Stomach (tissue), 9 donors: ENCODE measurements around the gene IGSF3. TPM values are rescaled to one million over a fixed set of nuclear protein-coding genes. Genes with fewer than 3 reads are reported as not detected.
A peak's percentile ranks its signal among the peaks of the same experiment; 100 is the strongest.

ENCODE experiments used
- DNase-seq, 2 donors: peaks; one replicate each; pipeline versions ENCODE4 v3.0.0 to v3.0.0-alpha.2; 2013 to 2019
- H3K27ac ChIP-seq, 5 donors: fragments of 200-600 bp in 4 of 5; sonication (generic) in 4 of 5; one replicate each; pipeline ENCODE4 v1.5.1; 2013 to 2019; ENCODE audit warnings: mild to moderate bottlenecking in 1 of 5, moderate library complexity in 1 of 5
- H3K27me3 ChIP-seq, 3 donors: fragments of 200-600 bp; sonication (generic); one replicate each; pipeline ENCODE4 v1.5.1; 2017 to 2019; ENCODE audit warnings: mixed run types in 1 of 3
- H3K36me3 ChIP-seq, 4 donors: fragments of 200-600 bp; sonication (generic); 1 replicate in 3 of 4; 2 replicates in 1 of 4; pipeline ENCODE4 v1.5.1; 2016 to 2019
- H3K4me1 ChIP-seq, 4 donors: fragments of 200-600 bp; sonication (generic); one replicate each; pipeline ENCODE4 v1.5.1; 2016 to 2019
- H3K4me3 ChIP-seq, 4 donors: fragments of 200-600 bp; sonication (generic) in 3 of 4; one replicate each; pipeline ENCODE4 v1.5.1; 2016 to 2019; ENCODE audit warnings: mild to moderate bottlenecking in 1 of 4
- H3K9me3 ChIP-seq, 4 donors: fragments of 200-600 bp; sonication (generic); one replicate each; pipeline ENCODE4 v1.5.1; 2016 to 2019
- EP300 ChIP-seq: sonication (generic); formaldehyde crosslinking; IDR thresholded peaks from one replicate; pipeline ENCODE4 v1.6.1; 2017; ENCODE audit warnings: antibody characterized with exemption
- POLR2A ChIP-seq, 4 donors: fragments of 450-650 bp; IDR thresholded peaks; one replicate each; pipeline ENCODE4 v1.6.1; 2016; ENCODE audit warnings: antibody characterized with exemption in 4 of 4, control low read depth in 2 of 4, mild to moderate bottlenecking in 1 of 4, moderate library complexity in 1 of 4
- POLR2AphosphoS5 ChIP-seq, 3 donors: sonication (generic); formaldehyde crosslinking; IDR thresholded peaks; one replicate each; pipeline ENCODE4 v1.6.1; 2016; ENCODE audit warnings: antibody characterized with exemption in 3 of 3
- WGBS, 5 donors: extraction: QIAGEN DNeasy Blood & Tissue Kit in 3 of 5; methylation state at CpG; one replicate each; pipeline versions ENCODE4 v1.1.5 to v1.1.7; 2013 to 2018; 5-methylcytosine and 5-hydroxymethylcytosine counted together
- intact Hi-C: fragments of 100-400 bp; cut with DNase I; formaldehyde crosslinking; loops from one replicate; pipeline ENCODE4 v1.15.1; 2023; ENCODE audit warnings: low total_unique reads
- polyA plus RNA-seq, 3 donors: library from polyadenylated mRNA; stranded (reverse); fragments of 200-250 nt; gene quantifications; one replicate each; pipeline ENCODE4 v1.2.3, GENCODE V29; 2013
- total RNA-seq, 5 donors: library from RNA; depleted of rRNA; stranded (reverse); fragments of >200 nt; gene quantifications; one replicate each; pipeline versions ENCODE4 v1.1.0 to v1.2.3, GENCODE V29; 2014 to 2016
- TF ChIP-seq, protein P1 (sequence below), 7 experiments: fragments of 450-650 bp in 4 of 7; fragments of 200-600 bp in 3 of 7; sonication (generic) in 3 of 7; IDR thresholded peaks; one replicate each; pipeline ENCODE4 v1.5.1; 2016 to 2019; ENCODE audit warnings: antibody characterized with exemption in 7 of 7, control low read depth in 2 of 7, mild to moderate bottlenecking in 1 of 7
- donor health status: healthy with polysubstance abuse.
- donor health status: Bipolar disorder and iron deficiency.
- donor health status: healthy.

Gene IGSF3
- total and polyA plus RNA-seq, 8 donors = 1.7 to 31.6 (median 20.9) TPM

DNA sequence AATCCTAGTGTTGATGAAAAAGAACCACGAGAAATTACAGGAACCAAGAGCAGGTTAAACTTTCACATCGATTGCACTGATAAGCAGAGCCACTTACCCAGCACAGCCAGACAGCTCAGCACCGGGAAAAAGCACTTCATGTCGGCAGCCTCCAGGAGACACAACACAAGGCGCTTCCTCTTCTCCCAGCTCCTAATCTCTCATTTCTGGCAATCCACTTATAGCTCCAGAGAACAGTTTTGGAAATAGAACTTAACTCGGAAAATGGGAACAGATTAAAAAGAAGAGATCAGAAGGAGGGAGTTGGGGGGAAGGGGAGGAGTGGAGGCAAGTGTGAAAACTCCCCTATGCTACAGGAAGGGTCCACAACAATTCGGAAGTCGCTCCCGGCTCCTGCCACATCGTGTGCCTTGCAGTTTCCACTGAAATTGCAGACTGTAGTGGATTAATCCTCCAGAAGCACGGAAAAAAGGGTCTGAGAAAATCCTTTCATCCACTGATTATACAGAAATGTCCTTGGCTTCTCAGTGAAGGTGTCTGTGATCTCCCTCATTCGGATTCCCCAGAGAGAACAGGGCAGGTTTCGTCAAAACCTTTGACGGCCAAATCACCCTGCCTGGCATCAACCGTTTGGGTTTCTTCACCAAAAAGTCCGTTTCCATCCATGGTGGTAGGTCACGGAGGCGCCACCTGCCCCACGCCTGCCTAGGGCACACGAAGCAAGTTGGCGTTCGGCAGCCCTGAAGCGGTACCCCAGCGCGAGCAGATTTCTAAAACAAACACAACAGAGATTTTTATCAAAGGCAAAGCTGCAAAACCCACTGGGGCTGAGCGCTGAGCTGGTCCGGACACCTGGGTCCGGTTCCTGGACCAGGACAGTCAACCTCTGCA is 1.1 kb downstream of the IGSF3 start:
- WGBS, 5 donors = 7 to 13% (median 10%) methylated on average over 20 to 28 of the region's 28 CpGs
- H3K4me1 ChIP-seq = peaks cover 10 to 34% (median 19%) of the 10 kb centered on the region in 4 donors
- peaks cover 0 to 31% (median 9%) of the 10 kb centered on the region in 3 donors for H3K27me3 ChIP-seq
- intact Hi-C loops = no loop called here
- H3K4me3 ChIP-seq = peak overlapping the region; percentile 68 to 89 (median 76)
- peak overlapping the region; percentile 73 to 85 (median 81) for H3K27ac ChIP-seq
- no peaks in the 10 kb centered on the region for H3K36me3 ChIP-seq
- TF ChIP-seq, protein P1, sequence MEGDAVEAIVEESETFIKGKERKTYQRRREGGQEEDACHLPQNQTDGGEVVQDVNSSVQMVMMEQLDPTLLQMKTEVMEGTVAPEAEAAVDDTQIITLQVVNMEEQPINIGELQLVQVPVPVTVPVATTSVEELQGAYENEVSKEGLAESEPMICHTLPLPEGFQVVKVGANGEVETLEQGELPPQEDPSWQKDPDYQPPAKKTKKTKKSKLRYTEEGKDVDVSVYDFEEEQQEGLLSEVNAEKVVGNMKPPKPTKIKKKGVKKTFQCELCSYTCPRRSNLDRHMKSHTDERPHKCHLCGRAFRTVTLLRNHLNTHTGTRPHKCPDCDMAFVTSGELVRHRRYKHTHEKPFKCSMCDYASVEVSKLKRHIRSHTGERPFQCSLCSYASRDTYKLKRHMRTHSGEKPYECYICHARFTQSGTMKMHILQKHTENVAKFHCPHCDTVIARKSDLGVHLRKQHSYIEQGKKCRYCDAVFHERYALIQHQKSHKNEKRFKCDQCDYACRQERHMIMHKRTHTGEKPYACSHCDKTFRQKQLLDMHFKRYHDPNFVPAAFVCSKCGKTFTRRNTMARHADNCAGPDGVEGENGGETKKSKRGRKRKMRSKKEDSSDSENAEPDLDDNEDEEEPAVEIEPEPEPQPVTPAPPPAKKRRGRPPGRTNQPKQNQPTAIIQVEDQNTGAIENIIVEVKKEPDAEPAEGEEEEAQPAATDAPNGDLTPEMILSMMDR (IDR thresholded peaks at IDR 0.05) = no peak
- no peak for TF ChIP-seq POLR2A (IDR thresholded peaks at IDR 0.05)
- TF ChIP-seq EP300 = no peak
- no peak for TF ChIP-seq POLR2AphosphoS5 (IDR thresholded peaks at IDR 0.05)
- no peaks in the 10 kb centered on the region for H3K9me3 ChIP-seq
- peak; percentile 32 to 50 for DNase-seq

DNA sequence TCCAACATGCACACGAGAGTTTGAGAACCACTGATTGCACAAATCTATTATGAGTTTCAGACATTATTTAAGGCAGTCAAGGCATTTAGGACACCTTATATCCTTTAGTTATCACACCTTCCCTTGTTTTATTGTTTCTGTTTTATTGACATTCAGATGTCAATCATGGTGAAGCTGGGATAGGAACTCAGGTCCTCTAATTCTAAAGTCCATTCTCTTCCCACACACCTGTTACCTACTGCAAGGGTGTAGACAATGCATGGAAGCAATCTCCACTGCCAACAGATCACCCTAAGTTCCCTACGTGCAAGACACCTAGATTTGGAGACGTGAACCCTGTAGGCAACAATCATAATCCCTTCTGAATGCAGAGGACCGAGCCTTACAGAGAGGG is 2.6 kb downstream of the IGSF3 start:
- 75 to 89% (median 84%) methylated on average over 4 of the region's 4 CpGs for WGBS, 5 donors
- H3K9me3 ChIP-seq = no peaks in the 10 kb centered on the region
- H3K27me3 ChIP-seq = peaks cover 0 to 31% (median 9%) of the 10 kb centered on the region in 3 donors
- intact Hi-C loops = no loop called here
- no peak overlapping the region for H3K4me3 ChIP-seq
- H3K4me1 ChIP-seq = peaks cover 10 to 34% (median 19%) of the 10 kb centered on the region in 4 donors
- no peak for TF ChIP-seq POLR2AphosphoS5 (IDR thresholded peaks at IDR 0.05)
- TF ChIP-seq, protein P1 (IDR thresholded peaks at IDR 0.05) = no peak
- no peak for TF ChIP-seq EP300
- TF ChIP-seq POLR2A (IDR thresholded peaks at IDR 0.05) = no peak
- no peak overlapping the region for H3K27ac ChIP-seq
- DNase-seq = no peak
- no peaks in the 10 kb centered on the region for H3K36me3 ChIP-seq

DNA sequence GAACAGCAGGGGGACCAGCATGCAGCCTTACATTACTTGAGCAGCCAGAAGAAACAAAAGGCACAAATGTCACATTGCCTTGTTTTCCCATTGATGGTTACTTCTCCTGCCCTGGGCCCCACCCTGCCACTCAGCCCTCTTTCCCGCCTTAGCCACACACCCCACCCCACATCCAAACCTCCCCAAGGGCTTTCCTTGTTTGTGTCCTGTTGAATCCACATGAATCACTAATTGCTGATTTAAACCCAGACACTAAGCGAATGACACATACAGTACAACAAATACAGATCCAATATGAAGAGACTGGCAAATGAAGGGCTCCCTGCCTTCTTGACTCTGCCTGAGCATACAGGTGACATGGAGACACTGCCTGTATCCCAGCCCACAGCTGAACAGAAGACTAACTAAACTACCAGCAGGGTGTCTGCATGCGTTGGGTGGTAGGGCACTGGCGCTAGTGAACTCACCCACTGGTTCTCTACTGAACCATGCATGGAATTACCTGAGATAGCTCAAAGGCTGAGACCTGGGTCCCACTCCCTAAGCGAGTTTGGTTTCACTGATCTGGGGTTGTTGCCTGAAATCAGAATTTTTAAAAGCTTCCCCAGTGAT is 3.1 kb downstream of the IGSF3 start:
- no peaks in the 10 kb centered on the region for H3K9me3 ChIP-seq
- 78 to 85% (median 82%) methylated on average over 5 of the region's 5 CpGs for WGBS, 5 donors
- peaks cover 0 to 31% (median 9%) of the 10 kb centered on the region in 3 donors for H3K27me3 ChIP-seq
- H3K4me1 ChIP-seq = peaks cover 10 to 34% (median 19%) of the 10 kb centered on the region in 4 donors
- intact Hi-C loops = no loop called here
- peak in 1 of 2 donors; percentile 39 for DNase-seq
- H3K27ac ChIP-seq = no peak overlapping the region
- TF ChIP-seq POLR2AphosphoS5 (IDR thresholded peaks at IDR 0.05) (no peak), EP300 (no peak), POLR2A (IDR thresholded peaks at IDR 0.05) (no peak)
- TF ChIP-seq, protein P1 (IDR thresholded peaks at IDR 0.05) = no peak
- no peak overlapping the region for H3K4me3 ChIP-seq
- H3K36me3 ChIP-seq = no peaks in the 10 kb centered on the region

DNA sequence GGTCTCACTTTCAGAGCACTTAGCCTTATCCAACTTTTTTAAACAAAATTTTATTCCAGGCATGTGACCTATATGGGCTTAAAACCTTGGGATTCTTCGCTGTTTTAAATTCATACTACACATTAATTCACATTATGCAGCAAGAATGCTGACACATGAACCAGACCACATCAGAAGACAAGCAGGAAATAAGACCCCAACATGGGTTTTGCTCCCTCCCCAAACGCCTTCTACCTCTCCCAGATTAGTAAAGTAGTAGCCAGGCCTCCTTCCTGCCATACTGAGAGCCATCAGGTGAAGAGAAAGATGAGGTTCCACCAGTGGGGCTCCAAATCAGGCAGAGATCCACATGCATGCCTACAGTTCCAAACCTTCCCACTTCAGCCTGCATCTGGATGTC is 3.7 kb downstream of the IGSF3 start:
- WGBS, 5 donors = 66 to 87% (median 84%) methylated on average over 2 of the region's 2 CpGs
- H3K9me3 ChIP-seq = no peaks in the 10 kb centered on the region
- H3K4me3 ChIP-seq = no peak overlapping the region
- TF ChIP-seq POLR2A (IDR thresholded peaks at IDR 0.05) (no peak), POLR2AphosphoS5 (IDR thresholded peaks at IDR 0.05) (no peak), EP300 (no peak)
- TF ChIP-seq, protein P1 (IDR thresholded peaks at IDR 0.05) = no peak
- H3K4me1 ChIP-seq = peaks cover 10 to 34% (median 19%) of the 10 kb centered on the region in 4 donors
- H3K27me3 ChIP-seq = peaks cover 0 to 31% (median 9%) of the 10 kb centered on the region in 3 donors
- intact Hi-C loops = no loop called here
- H3K36me3 ChIP-seq = no peaks in the 10 kb centered on the region
- no peak overlapping the region for H3K27ac ChIP-seq
- DNase-seq = no peak
